ENCODE results near the gene KDM5A.
"Not testable (repeated sequence)": the region's sequence is repeated elsewhere in the genome, so short reads cannot be mapped to it uniquely, and the experiment has no call there.

Gene KDM5A

DNA sequence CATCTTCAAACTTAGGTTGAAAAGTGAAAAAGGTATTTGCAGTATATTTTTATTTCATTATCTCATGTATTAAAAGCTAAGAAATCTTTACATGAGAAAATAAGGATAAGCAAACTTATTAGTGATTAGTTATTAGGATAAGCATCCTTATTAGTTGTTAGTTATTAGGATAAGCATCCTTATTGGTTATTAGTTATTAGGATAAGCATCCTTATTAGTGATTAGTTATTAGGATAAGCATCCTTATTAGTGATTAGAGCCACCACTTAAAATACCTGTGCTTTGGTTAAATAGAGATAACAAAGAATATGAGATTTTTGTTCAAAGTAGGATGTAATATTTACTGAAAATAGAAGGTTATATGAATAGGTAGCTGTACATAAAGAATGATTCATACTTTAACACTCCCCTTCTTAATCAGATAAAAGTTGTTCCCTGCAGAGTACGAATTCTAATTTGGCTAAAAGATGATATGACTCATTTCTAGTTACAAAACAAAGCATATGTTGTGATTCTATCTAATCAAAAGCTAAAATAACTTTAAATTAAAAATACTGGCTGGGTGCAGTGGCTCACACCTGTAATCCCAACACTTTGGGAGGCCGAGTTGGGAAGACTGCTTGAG lies 56.4 kb downstream of the KDM5A start:
- no peak for DNase-seq (ENCODE audit: low spot score)

DNA sequence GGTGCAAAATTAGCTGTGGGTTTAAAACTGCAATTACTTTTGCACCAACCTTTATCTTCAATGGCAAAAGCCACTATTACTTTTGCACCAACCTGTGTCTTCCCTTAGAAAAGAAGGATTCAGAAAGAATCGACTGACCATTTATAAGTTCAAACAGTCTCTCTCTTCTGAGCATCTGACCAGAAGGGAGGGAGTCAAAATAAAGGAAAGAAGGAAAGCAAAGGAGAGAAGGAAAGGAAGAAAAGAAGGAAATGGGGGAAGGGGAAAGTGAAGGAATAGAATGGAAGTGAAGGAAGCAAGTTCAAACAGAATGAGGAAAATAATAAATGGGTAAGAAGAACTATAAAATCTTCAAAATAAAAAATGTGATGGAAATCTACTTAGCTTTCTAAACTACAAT lies 57.8 kb downstream of the KDM5A start:
- no peak for DNase-seq (ENCODE audit: low spot score)

DNA sequence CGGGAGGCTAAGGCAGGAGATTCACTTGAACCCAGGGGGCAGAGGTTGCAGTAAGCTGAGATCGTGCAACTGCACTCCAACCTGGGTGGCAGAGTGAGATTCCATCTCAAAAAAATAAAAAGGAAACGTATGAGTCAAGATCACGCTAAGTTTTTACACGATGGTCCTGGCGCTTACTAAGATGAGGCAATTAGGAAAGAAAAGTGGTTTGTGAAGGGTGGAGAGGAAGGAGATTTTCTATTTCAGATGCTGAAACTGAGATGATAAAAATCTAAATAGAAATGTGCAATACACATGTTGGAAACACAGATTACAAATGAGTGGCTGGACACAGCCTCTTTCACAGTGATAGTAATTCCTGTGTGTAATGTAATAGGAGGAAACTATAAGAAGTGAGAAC lies 63.2 kb downstream of the KDM5A start:
- no peak for DNase-seq (ENCODE audit: low spot score)

DNA sequence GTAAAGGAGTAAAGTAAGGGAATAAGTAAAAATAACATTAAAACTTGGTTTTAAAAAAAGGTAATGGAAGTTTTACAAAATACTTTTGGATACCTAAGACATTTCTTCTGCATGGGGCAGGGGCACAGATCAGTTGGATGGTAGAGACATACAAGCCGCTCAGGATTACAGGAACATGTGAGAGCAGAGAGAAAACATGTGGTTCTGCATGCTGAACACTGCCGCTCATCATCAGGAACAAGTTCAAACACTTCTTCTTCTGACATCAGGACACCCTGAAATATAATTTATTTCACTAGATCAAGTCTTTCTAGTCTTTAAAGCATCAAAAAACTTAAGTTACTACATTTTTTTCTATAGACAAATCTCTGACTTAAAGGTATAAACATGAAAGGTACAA lies 65.6 kb downstream of the KDM5A start:
- no peak for DNase-seq (ENCODE audit: low spot score)

DNA sequence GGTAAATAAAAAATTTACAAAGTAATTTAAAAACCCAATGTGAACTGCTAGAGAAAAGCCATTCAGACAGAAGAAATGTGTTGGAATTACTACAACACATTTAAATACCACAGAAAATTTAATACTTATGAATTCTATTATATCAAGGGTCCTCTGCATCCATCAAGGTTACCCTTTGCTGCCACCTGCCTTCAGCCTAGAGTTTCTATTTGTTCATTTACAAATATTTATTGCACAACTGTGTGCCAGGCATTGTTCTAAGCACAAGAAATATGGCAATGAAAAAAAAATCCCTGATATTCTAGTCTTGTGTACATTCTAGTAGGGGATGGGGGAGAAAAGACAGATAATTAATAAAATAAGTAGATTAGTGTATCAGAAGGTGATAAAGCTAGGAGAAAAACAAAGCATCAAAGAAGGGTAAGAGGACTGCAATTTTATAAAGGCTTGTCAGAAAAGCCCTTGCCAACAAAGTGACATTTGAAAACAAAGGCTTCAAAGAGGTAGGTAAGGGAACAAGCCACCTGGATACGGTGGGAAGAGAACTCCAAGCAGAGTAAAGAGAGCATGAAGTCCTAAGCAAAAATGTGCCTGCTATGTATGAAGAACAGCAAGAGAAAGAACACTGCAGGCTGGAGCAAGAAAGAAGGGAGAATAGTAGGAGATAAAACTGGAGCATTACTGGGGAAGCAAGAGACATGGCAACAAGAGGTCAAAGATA lies 67.4 kb downstream of the KDM5A start:
- no peak for DNase-seq (ENCODE audit: low spot score)

DNA sequence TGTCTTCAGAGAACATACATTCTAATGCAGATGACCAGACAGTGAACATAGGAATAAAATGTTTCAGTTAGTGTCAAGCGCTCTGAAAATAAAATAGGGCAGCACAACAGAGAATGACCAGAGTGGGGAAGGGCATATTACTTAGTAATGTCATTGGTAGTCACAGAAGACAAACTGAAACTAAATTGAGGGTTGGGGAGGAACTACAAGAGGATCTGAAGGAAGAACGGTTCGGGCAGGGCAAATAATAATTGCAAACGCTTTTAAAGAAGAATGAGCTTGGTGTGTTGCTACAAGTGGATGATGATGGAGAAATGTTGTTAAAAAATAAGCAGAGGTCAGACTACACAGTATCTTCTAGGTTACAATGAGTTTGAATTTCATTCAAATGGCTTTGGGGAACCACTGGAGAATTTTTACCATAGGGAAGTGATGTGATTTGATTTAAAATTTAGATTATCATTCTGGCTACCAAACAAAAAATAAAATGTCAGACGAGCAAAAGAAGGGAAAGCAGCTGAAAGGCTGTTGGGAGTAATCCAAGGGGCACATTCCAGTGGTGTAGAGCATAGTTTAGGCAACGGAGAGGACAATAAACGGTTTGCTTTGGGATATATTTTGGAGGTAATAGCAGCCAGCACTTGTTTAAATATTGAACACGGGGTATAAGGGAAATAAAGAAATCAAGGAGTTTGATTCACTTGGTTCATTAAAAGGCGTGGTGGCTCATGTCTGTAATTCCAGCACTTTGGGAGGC lies 70.2 kb downstream of the KDM5A start:
- DNase-seq (ENCODE audit: low spot score) = no peak

DNA sequence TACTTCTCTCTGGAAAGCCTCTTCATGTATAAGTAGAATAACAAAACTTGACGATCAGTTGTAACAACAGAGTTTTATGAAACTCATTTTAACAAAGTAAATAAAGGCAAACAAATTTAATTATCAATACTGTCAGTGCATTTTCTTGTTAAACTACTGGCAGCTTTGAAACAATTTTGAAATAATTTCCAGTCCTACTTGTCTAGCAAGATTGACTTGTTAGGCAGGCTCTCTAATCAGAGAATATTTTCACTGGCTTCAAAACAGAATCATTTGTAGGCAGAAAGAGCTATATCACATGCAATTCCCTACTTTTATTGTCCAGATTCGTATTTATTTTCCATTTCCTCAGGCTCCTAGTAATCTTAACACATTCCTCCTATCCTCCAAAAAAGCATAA lies 80.6 kb downstream of the KDM5A start:
- DNase-seq (ENCODE audit: low spot score) = no peak

DNA sequence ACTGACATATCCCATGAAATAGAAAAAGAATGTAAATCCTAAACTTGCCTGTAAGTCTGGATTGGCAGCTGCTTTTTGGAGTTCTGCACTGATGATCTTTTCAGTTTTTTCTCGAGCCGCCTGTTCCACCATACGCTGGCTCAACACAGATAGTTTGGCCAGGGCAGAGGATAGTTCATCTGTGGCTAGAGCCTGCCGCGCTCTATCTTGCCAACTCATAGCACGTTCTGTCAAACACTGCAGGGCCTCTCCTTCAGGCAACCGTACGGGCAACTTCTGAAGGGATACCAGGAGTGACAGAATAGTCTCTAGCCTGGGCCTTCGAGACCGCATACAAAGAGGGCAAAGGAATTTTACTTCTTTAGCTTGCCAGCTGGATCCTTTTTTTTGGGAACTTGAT lies 81.7 kb downstream of the KDM5A start:
- no peak for DNase-seq (ENCODE audit: low spot score)

DNA sequence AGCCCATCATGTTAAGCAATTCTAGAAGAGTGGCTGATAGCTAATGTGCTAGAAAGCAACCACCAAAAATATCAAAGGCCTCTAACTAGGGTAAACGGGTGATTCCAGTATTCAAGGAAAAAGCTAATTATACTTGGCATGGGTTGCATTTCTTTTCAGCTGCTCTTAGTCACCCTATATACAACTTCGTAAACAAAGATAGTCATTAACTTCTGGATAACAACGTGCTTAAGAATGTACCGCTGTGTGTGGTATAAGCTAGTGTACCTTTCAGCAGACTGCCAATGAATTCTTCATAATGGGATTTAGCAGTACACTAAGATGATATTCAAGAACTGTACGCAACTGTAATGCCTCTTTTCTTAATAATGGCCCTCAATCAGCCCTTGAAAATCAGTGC lies 84.3 kb downstream of the KDM5A start:
- no peak for DNase-seq (ENCODE audit: low spot score)

DNA sequence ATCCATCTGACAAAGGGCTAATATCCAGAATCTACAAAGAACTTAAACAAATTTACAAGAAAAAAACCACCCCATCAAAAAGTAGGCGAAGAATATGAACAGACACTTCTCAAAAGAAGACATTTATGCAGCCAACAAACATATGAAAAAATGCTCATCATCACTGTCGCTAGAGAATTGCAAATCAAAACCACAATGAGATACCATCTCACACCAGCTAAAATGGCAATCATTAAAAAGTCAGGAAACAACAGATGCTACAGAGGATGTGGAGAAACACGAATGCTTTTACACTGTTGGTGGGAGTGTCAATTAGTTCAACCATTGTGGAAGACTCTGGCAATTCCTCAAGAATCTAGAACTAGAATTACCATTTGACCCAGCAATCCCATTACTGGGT lies 86.4 kb downstream of the KDM5A start:
- DNase-seq (ENCODE audit: low spot score) = not testable (repeated sequence)

DNA sequence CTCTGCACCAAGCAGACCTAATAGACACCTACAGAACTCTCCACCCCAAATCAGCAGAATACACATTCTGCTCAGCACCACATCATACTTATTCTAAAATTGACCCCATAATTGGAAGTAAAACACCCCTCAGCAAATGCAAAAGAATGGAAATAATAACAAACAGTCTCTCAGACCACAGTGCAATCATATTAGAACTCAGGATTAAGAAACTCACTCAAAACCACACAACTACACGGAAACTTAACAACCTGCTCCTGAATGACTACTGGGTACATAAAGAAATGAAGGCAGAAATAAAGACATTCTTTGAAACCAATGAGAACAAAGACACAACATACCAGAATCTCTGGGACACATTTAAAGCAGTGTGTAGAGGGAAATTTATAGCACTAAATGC lies 89.0 kb downstream of the KDM5A start:
- not testable (repeated sequence) for DNase-seq (ENCODE audit: low spot score)

DNA sequence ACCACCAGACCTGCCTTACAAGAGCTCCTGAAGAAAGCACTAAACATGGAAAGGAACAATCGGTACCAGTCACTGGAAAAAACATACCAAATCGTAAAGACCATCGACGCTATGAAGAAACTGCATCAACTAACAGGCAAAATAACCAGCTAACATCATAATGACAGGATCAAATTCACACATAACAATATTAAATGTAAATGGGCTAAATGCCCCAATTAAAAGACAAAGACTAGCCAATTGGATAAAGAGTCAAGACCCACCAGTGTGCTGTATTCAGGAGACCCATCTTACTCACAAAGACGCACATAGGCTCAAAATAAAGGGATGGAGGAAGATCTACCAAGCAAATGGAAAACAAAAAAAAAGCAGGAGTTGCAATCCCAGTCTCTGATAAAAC lies 89.6 kb downstream of the KDM5A start:
- DNase-seq (ENCODE audit: low spot score) = not testable (repeated sequence)

DNA sequence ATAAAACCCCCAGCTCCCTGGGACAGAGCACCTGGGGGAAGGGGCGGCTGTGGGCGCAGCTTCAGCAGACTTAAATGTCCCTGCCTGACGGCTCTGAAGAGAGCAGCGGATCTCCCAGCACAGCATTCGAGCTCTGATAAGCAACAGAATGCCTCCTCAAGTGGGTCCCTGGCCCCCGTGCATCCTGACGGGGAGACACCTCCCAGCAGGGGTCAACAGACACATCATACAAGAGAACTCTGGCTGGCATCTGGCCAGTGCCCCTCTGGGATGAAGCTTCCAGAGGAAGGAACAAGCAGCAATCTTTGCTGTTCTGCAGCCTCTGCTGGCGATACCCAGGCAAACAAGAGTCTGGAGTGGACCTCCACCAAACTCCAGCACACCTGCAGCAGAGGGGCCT lies 91.1 kb downstream of the KDM5A start:
- not testable (repeated sequence) for DNase-seq (ENCODE audit: low spot score)

DNA sequence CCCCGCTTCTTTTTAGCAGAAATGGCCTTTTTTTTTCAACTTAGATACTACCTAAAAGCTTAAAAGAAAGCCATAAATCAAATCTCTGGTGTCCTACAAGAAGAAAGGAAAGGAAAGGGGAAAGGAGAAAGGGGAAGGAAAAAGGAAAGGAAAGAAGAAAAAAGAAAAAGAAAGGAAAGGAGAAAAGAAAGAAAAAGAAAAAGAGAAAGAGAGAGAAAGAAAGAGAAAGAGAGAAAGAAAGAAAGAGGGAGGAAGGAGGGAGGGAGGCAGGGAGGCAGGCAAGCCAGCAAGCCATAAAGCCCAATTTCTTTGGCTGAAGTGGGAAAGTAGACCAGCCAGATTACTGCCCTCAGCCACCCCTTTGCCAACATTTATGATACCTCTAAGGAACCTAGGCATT lies 94.0 kb downstream of the KDM5A start:
- DNase-seq (ENCODE audit: low spot score) = no peak

DNA sequence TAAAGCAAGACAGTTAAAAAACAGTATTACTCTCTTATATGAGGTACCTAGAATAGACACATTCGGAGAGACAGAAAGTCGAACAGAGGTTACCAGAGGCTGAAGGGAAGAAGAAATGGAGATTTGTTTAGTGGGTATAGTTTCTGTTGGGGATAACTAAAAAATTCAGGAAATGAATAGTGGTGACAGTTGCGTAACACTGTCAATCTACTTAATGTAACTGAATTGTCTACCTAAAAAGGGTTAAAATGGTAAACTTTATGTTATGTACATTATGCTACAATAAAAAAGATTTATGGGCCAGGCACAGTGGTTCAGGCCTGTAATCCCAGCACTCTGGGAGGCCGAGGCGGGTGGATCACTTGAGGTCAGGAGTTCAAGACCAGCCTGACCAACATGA lies 95.9 kb downstream of the KDM5A start:
- no peak for DNase-seq (ENCODE audit: low spot score)

DNA sequence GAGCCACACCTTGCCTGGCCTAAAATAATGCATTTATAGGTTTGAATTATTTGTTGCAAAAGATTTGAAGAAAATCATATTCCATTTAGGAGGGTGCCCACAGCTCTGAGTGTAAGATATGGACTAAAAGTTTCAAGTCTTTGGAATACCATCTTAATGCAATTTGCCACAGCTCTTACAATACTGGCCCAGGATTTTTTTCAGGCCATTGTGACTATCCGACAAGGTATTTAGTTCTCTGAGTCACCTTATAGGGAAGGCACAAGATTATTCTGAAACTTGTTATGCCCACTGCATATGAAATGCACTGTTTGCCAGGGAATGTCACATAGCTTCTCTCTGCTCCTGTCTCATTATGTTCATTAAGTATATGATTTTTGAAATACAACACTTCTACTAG lies 96.9 kb downstream of the KDM5A start:
- DNase-seq (ENCODE audit: low spot score) = no peak

DNA sequence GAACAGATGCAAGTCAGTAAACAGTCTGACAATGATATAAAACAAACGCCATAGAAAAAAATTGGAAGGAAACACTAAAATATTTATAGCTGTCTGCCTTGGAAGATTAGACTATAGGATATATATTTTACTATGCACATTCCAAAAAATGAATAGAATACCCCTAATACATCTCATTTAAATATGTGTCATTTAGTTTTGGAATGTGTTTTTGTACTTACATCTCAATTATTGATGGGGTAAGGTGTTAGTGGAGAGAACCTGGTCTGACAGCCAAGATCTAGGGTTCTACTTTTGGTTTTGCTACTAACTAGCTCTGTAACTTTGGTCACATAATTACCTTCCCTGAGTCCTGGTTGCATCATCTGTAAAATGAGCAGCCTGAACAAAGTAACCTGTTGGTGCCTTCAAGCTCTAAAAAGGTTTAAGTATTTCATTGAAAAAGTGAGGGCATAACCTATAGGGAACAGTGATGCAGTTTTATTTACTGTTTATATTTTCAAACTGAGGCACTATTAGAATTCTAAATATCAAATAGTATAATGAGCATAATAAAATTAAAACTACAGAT lies 97.9 kb downstream of the KDM5A start:
- DNase-seq (ENCODE audit: low spot score) = no peak

DNA sequence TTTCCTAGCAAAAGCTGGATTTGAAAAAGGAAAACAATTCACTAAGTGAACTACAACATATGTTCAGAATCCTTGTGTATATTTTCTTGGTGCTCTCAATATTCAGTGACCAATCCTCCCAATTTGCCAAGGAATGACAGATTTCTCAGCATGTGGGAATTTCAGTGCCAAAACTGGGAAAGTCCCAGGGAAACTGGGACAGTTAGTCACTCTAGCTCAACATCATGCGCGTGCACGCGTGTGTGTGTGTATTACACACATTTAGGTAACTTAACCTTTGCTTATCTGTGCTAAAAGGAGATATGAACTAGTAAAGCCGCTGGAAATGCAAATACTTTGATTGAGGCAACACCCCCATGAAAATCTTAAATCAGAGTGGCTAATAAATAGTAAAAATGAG lies 100.4 kb downstream of the KDM5A start:
- DNase-seq (ENCODE audit: low spot score) = no peak

DNA sequence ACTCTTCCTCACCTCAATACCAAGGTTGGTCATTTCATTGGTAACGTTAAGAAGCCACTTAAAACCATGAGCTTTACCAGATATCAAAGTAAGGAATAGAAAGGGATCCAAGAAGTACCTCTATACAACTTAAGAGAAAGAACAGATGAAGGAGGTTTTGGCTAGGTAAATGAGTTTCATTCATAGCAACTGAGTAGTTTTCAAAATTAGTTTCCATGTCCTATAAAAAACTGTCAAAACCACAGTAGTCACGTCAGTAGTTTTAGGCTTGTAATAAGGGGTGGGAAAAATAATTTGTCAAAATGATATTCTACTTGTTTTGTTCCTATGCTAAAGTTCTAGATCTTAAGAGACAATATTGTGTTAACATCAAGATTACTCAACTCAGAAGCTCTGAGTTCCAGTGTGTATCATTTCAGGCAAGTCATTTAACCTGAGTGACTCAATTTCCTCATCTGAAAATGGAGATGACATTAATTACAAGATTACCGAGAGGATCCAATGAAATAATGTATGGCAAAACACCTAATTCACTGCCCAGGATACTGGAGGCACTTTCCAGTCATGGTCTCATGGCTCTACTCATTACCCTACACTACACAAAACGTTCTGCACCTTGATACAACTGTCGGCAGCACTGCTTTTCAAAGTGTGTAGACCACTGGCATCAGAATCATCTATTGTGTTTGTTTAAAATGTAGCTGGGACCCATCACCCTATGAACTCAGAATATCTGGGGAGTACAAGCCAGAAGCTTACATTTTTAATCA lies 102.4 kb downstream of the KDM5A start:
- DNase-seq (ENCODE audit: low spot score) = no peak

DNA sequence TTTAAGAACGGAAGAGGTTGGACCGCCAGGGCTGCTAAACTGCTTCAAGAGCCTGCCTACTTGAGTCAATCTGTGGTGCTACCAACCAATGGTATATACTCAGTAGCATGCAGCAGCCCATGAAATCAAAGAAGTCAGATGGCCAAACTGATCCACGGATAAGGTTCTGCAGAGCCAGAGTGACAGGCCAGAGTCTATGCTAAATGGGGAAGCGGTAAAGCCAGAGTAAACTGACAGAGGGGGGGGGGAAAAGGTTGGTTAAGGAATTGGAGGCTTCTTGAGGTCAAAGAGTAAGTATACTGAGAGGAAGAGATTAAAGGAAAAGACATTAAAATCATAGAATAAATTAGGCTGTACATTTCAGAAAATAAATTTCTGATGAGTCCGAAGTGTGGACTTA lies 111.1 kb downstream of the KDM5A start:
- DNase-seq (ENCODE audit: low spot score) = no peak

DNA sequence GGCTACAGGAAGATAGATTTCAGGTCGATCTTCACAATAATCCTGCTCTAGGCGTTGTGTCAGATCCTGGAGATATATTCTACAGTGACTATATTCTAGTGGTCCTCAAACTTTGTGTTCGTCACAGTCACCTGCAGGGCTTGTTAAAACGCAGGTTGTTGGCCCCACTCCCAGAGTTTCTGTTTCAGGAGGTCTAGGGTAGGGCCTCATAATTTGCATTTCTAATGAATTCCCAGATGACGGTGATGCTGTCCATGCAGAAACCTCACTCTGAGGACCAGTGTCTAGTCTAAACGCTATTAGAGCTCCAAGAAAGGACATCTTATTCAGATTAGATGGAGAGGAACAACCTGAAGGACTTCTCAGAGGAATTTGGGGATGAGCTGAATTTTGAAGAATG lies 113.3 kb downstream of the KDM5A start:
- no peak for DNase-seq (ENCODE audit: low spot score)

DNA sequence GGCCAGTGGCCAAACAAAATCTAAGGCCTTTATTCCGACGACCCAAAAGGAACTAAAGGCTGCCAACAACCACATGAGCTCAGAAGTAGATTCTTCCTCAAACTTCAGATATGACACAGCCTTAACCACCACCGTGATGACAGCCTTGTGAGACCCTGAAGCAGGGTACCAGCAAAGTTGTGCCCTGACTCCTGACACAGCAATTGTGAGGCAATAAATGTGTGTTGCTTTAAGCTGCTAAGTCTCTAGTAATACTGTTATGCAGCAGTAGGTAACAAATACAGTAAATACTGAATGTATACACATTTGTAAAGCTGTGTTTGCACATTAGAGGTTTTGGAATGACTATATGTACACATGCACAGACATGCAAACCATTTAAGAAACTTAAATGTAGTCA lies 115.7 kb downstream of the KDM5A start:
- DNase-seq (ENCODE audit: low spot score) = no peak
